Prostate gland (tissue), 2 donors: Measurements from ENCODE around the gene AGAP6. TPM values are rescaled to one million over a fixed set of nuclear protein-coding genes. Genes with fewer than 3 reads are reported as not detected.
"Not testable (repeated sequence)": the region's sequence is repeated elsewhere in the genome, so short reads cannot be mapped to it uniquely, and the experiment has no call there.

ENCODE experiments used
- DNase-seq: peaks from one replicate; pipeline ENCODE4 v3.0.0-alpha.2; 2019; ENCODE audit warnings: low spot score
- H3K27ac ChIP-seq, 2 donors: fragments of 200-600 bp; sonication (generic); 2 replicates each; pipeline ENCODE4 v1.5.1; 2017 to 2019
- H3K27me3 ChIP-seq: fragments of 200-600 bp; sonication (generic); replicated peaks from 2 replicates; pipeline ENCODE4 v1.5.1; 2019; ENCODE audit not compliant: insufficient read depth
- H3K36me3 ChIP-seq, 2 donors: fragments of 200-600 bp; sonication (generic); 1 replicate in 1 of 2; 2 replicates in 1 of 2; pipeline versions ENCODE4 v1.5.1 to v1.8.1; 2017 to 2019
- H3K4me1 ChIP-seq: fragments of 200-600 bp; sonication (generic); replicated peaks from 2 replicates; pipeline ENCODE4 v1.5.1; 2019
- H3K4me3 ChIP-seq, 2 donors: fragments of 200-600 bp; sonication (generic); 2 replicates each; pipeline ENCODE4 v1.5.1; 2017 to 2019
- H3K9me3 ChIP-seq: fragments of 200-600 bp; sonication (generic); 2 replicates; pipeline ENCODE4 v1.5.1; 2017
- WGBS: methylation state at CpG from one replicate; pipeline ENCODE4 v1.1.5; 2018; 5-methylcytosine and 5-hydroxymethylcytosine counted together
- intact Hi-C: fragments of 100-400 bp; cut with DNase I; formaldehyde crosslinking; loops from one replicate; pipeline ENCODE4 v1.14.2; 2022
- small RNA-seq, 2 donors: library from RNA; depleted of rRNA; stranded (forward); fragments of <200 nt; gene quantifications; one replicate each; pipeline ENCODE3, GENCODE V24; 2016
- total RNA-seq, 2 donors: library from RNA; depleted of rRNA; stranded (reverse); fragments of >200 nt; gene quantifications; one replicate each; pipeline ENCODE4 v1.1.0, GENCODE V29; 2016

Gene AGAP6
- total RNA-seq, 2 donors from 2014 or later, result 9.7 to 22.4 TPM

- H3K27me3 ChIP-seq, DNase-seq, H3K27ac ChIP-seq, H3K4me3 ChIP-seq, H3K9me3 ChIP-seq, H3K36me3 ChIP-seq, intact Hi-C loops, H3K4me1 ChIP-seq: not testable (repeated sequence)
- 57% methylated on average over 6 of the region's 6 CpGs for WGBS
Observed at GRCh38 chr10:50052778-50053376, 64.7 kb downstream of the AGAP6 start.

GRCh38 chr10:50055494-50056292, 67.5 kb downstream of the AGAP6 start:
- 70% methylated on average over 5 of the region's 5 CpGs for WGBS
- H3K9me3 ChIP-seq, H3K4me3 ChIP-seq, H3K4me1 ChIP-seq, intact Hi-C loops, DNase-seq, H3K36me3 ChIP-seq, H3K27me3 ChIP-seq, H3K27ac ChIP-seq: not testable (repeated sequence)

- H3K4me1 ChIP-seq, intact Hi-C loops, H3K27me3 ChIP-seq, H3K27ac ChIP-seq, H3K36me3 ChIP-seq, H3K9me3 ChIP-seq, H3K4me3 ChIP-seq, DNase-seq: not testable (repeated sequence)
- 86% methylated on average over 8 of the region's 8 CpGs for WGBS
Observed at GRCh38 chr10:50056654-50057053, 68.4 kb downstream of the AGAP6 start.

GRCh38 chr10:50058727-50059126, 70.5 kb downstream of the AGAP6 start:
- H3K27me3 ChIP-seq, intact Hi-C loops, DNase-seq, H3K9me3 ChIP-seq, H3K4me1 ChIP-seq, H3K27ac ChIP-seq, H3K4me3 ChIP-seq, H3K36me3 ChIP-seq: not testable (repeated sequence)
- WGBS, result 71% methylated on average over 1 of the region's 1 CpG

GRCh38 chr10:50059946-50060345, 71.7 kb downstream of the AGAP6 start:
- H3K27ac ChIP-seq, H3K27me3 ChIP-seq, H3K9me3 ChIP-seq, H3K4me3 ChIP-seq, intact Hi-C loops, DNase-seq, H3K36me3 ChIP-seq, H3K4me1 ChIP-seq: not testable (repeated sequence)
- WGBS, result 81% methylated on average over 10 of the region's 10 CpGs

Small RNA genes lying within 50 kb of the gene (small RNA-seq; reads per million reads assigned to genes)
- gene RNA5SP317, result 0 reads per million in 2 donors
- gene SNORA74C-2, result 0 reads per million in 2 donors

Other genes starting within 250 kb of the AGAP6 start
- 1 to 10 TPM; 3.3 to 8.5 TPM for gene OGDHL, start 226.1 kb upstream of the AGAP6 start, total RNA-seq
- 10 to 100 TPM; 19.4 to 37.4 TPM for gene PARG, start 46.4 kb upstream of the AGAP6 start, total RNA-seq
- gene TIMM23B, start 46.4 kb upstream of the AGAP6 start, total RNA-seq, result 10 to 100 TPM; 12.4 to 29.9 TPM
- gene WASHC2A, start 79.5 kb downstream of the AGAP6 start, total RNA-seq, result 10 to 100 TPM; 32.7 to 39.8 TPM